Smooth muscle cell (in vitro differentiated cells): ENCODE data around the gene FAM107A. TPM values are rescaled to one million over a fixed set of nuclear protein-coding genes. Genes with fewer than 3 reads are reported as not detected.

Experiments
- DNase-seq: peaks from one replicate; lab custom pipeline; 2025; ENCODE audit not compliant: unreplicated experiment; lab: John Stamatoyannopoulos, UW
- H2AFZ ChIP-seq: fragments of 200-600 bp; sonication (generic); 2 replicates; pipeline ENCODE4 v1.6.0; 2016; ENCODE audit warnings: antibody characterized with exemption, low read depth, mild to moderate bottlenecking
- H3F3A ChIP-seq: fragments of 200-600 bp; sonication (generic); 2 replicates; pipeline ENCODE4 v1.6.0; 2017; ENCODE audit warnings: antibody characterized with exemption, low read depth
- H3K27ac ChIP-seq: fragments of 200-600 bp; sonication (generic); 2 replicates; pipeline ENCODE4 v1.5.1; 2016; ENCODE audit warnings: low read depth, mild to moderate bottlenecking
- H3K27me3 ChIP-seq: fragments of 200-600 bp; sonication (generic); 2 replicates; pipeline ENCODE4 v1.6.1; 2016; ENCODE audit warnings: low read depth, mild to moderate bottlenecking
- H3K36me3 ChIP-seq: fragments of 200-600 bp; sonication (generic); 2 replicates; pipeline ENCODE4 v1.5.1; 2016; ENCODE audit warnings: low read depth
- H3K4me1 ChIP-seq: fragments of 200-600 bp; sonication (generic); 2 replicates; pipeline ENCODE4 v1.5.1; 2016; ENCODE audit warnings: low read depth
- H3K4me2 ChIP-seq: fragments of 200-600 bp; sonication (generic); 2 replicates; pipeline ENCODE4 v1.6.0; 2016; ENCODE audit warnings: mild to moderate bottlenecking
- H3K4me3 ChIP-seq: fragments of 200-600 bp; sonication (generic); 2 replicates; pipeline ENCODE4 v1.5.1; 2016; ENCODE audit warnings: mild to moderate bottlenecking
- H3K79me2 ChIP-seq: fragments of 200-600 bp; sonication (generic); 2 replicates; pipeline ENCODE4 v1.6.0; 2016; ENCODE audit warnings: low read depth, mild to moderate bottlenecking
- H3K9ac ChIP-seq: fragments of 200-600 bp; sonication (generic); 2 replicates; pipeline ENCODE4 v1.6.0; 2016; ENCODE audit warnings: low read depth
- H3K9me3 ChIP-seq: fragments of 200-600 bp; sonication (generic); replicated peaks from 2 replicates; pipeline ENCODE4 v1.5.1; 2016; ENCODE audit warnings: low read depth
- H4K20me1 ChIP-seq: fragments of 200-600 bp; sonication (generic); 2 replicates; pipeline ENCODE4 v1.6.0; 2016; ENCODE audit warnings: low read depth
- CTCF ChIP-seq: fragments of 200-600 bp; sonication (generic); IDR thresholded peaks from 2 replicates; pipeline ENCODE4 v1.5.1; 2017; ENCODE audit warnings: borderline replicate concordance, mild to moderate bottlenecking, antibody characterized with exemption; ENCODE audit not compliant: insufficient read depth, poor library complexity, severe bottlenecking
- WGBS: methylation state at CpG from one replicate; pipeline ENCODE4 v1.1.7; 2016; ENCODE audit warnings: low lambda C conversion rate; 5-methylcytosine and 5-hydroxymethylcytosine counted together
- polyA plus RNA-seq: library from polyadenylated mRNA; unstranded; fragments of >200 nt; fragmentation: Nextera tagmentation; extraction: Ambion mirVana; gene quantifications from 2 replicates; pipeline ENCODE4 v1.2.1, GENCODE V29; 2016
- total RNA-seq: library from RNA; depleted of rRNA; stranded (reverse); fragments of >200 nt; gene quantifications from 2 replicates; pipeline ENCODE4 v1.2.3, GENCODE V29; 2014

FAM107A gene
- total and polyA plus RNA-seq, 2 experiments from 2014 or later = not detected

- Histone ChIP-seq H3K36me3 (no peaks in the 10 kb centered on the region), H3K9ac (no peak overlapping the region), H3F3A (no peaks in the 10 kb centered on the region), H3K27ac (no peak overlapping the region), H2AFZ (no peak overlapping the region), H3K4me2 (no peak overlapping the region), H4K20me1 (no peaks in the 10 kb centered on the region), H3K79me2 (no peaks in the 10 kb centered on the region), H3K4me1 (peaks cover 16% of the 10 kb centered on the region), H3K27me3 (no peaks in the 10 kb centered on the region), H3K9me3 (no peaks in the 10 kb centered on the region), H3K4me3 (no peak overlapping the region)
- TF ChIP-seq CTCF = peak; percentile 93
- DNase-seq = peak; percentile 52
- 19% methylated on average over 11 of the region's 11 CpGs for WGBS
Observed at GRCh38 chr3:58532794-58533220, 44.4 kb downstream of the FAM107A start.

GRCh38 chr3:58531956-58532355 is 45.2 kb downstream of the FAM107A start:
- Histone ChIP-seq H3K4me1 (peaks cover 12% of the 10 kb centered on the region), H2AFZ (no peak overlapping the region), H3K9me3 (no peaks in the 10 kb centered on the region), H3K36me3 (no peaks in the 10 kb centered on the region), H3K79me2 (no peaks in the 10 kb centered on the region), H3K9ac (no peak overlapping the region), H3K4me2 (no peak overlapping the region), H3K27me3 (no peaks in the 10 kb centered on the region), H3K4me3 (no peak overlapping the region), H3F3A (no peaks in the 10 kb centered on the region), H4K20me1 (no peaks in the 10 kb centered on the region), H3K27ac (no peak overlapping the region)
- TF ChIP-seq CTCF = no peak
- 87% methylated on average over 2 of the region's 2 CpGs for WGBS
- no peak for DNase-seq

GRCh38 chr3:58531555-58531954 is 45.6 kb downstream of the FAM107A start:
- Histone ChIP-seq H3K27me3 (no peaks in the 10 kb centered on the region), H3K4me3 (no peak overlapping the region), H3K4me1 (peaks cover 8% of the 10 kb centered on the region), H3K9ac (no peak overlapping the region), H3K79me2 (no peaks in the 10 kb centered on the region), H3K4me2 (no peak overlapping the region), H4K20me1 (no peaks in the 10 kb centered on the region), H3K27ac (no peak overlapping the region), H2AFZ (no peak overlapping the region), H3F3A (no peaks in the 10 kb centered on the region), H3K36me3 (no peaks in the 10 kb centered on the region), H3K9me3 (no peaks in the 10 kb centered on the region)
- TF ChIP-seq CTCF = no peak
- DNase-seq = no peak
- 95% methylated on average over 7 of the region's 7 CpGs for WGBS

- no peak for DNase-seq
- Histone ChIP-seq H3K79me2 (no peaks in the 10 kb centered on the region), H3K4me2 (no peak overlapping the region), H3K27me3 (no peaks in the 10 kb centered on the region), H4K20me1 (no peaks in the 10 kb centered on the region), H3K9me3 (no peaks in the 10 kb centered on the region), H3K4me3 (no peak overlapping the region), H3K4me1 (no peaks in the 10 kb centered on the region), H2AFZ (no peak overlapping the region), H3F3A (no peaks in the 10 kb centered on the region), H3K9ac (no peak overlapping the region), H3K27ac (no peak overlapping the region), H3K36me3 (no peaks in the 10 kb centered on the region)
- no peak for TF ChIP-seq CTCF
- WGBS = 94% methylated on average over 17 of the region's 18 CpGs
Observed at GRCh38 chr3:58530354-58530865, 46.8 kb downstream of the FAM107A start.
